CD4-positive, CD25-positive, alpha-beta regulatory T cell (primary cell): ENCODE measurements around the gene ABCC11. TPM values are rescaled to one million over a fixed set of nuclear protein-coding genes. Genes with fewer than 3 reads are reported as not detected.

Experiments
- polyA plus RNA-seq, 4 donors: library from polyadenylated mRNA; unstranded; fragments of 300-500 nt; fragmentation: Illumina TruSeq; gene quantifications; one replicate each; pipeline ENCODE4 v1.2.3, GENCODE V29; 2021
- total RNA-seq: library from RNA; stranded (reverse); gene quantifications from one replicate; pipeline ENCODE4 v1.2.3, GENCODE V29; 2022

ABCC11 gene
- total and polyA plus RNA-seq, 5 donors from 2014 or later, result 0.13 to 0.30 TPM; not detected in 3

Other genes with a start within 250 kb of the ABCC11 start
- gene ABCC12, start 91.5 kb downstream of the ABCC11 start, total RNA-seq, result not detected
- not detected for gene ABCC12, start 91.5 kb downstream of the ABCC11 start, polyA plus RNA-seq
- gene LONP2, start 3.2 kb downstream of the ABCC11 start, total RNA-seq, result 72.9 TPM
- gene LONP2, start 3.2 kb downstream of the ABCC11 start, polyA plus RNA-seq, result 10 to 100 TPM; 29.1 to 40.5 (median 34.6) TPM
- 34.0 TPM for gene SIAH1, start 137.9 kb upstream of the ABCC11 start, total RNA-seq
- 10 to 100 TPM in 2 of 4 donors, 1 to 10 TPM in 2; 6.6 to 15.6 (median 10.6) TPM for gene SIAH1, start 137.9 kb upstream of the ABCC11 start, polyA plus RNA-seq